Skeletal muscle satellite cell (primary cell): ENCODE data around the gene SUCNR1.
"Not testable (repeated sequence)": the region's sequence is repeated elsewhere in the genome, so short reads cannot be mapped to it uniquely, and the experiment has no call there.

Source experiments
- H3K27me3 ChIP-seq: 2 replicates; pipeline ENCODE4 v1.7.0; 2013; ENCODE audit warnings: low read length; ENCODE audit not compliant: control insufficient read depth, insufficient read depth
- H3K36me3 ChIP-seq: 2 replicates; pipeline ENCODE4 v1.7.0; 2013; ENCODE audit warnings: mild to moderate bottlenecking, control low read depth, low read length; ENCODE audit not compliant: insufficient read depth
- H3K4me1 ChIP-seq: 2 replicates; pipeline ENCODE4 v1.7.0; 2013; ENCODE audit warnings: low read length; ENCODE audit not compliant: control insufficient read depth, insufficient read depth
- H3K4me2 ChIP-seq: 2 replicates; pipeline ENCODE4 v1.7.0; 2013; ENCODE audit warnings: mild to moderate bottlenecking, low read length
- H3K4me3 ChIP-seq: 2 replicates; pipeline ENCODE4 v1.7.0; 2013; ENCODE audit warnings: low read length
- H3K9ac ChIP-seq: 2 replicates; pipeline ENCODE4 v1.7.0; 2013; ENCODE audit warnings: mild to moderate bottlenecking, low read depth, low read length, moderate library complexity
- H3K9me3 ChIP-seq: replicated peaks from 2 replicates; pipeline ENCODE4 v1.7.0; 2013; ENCODE audit warnings: mild to moderate bottlenecking, control low read depth, low read length

The SUCNR1 gene

GRCh38 chr3:151925876-151926275 is 52.4 kb downstream of the SUCNR1 start:
- H3K27me3 ChIP-seq: no peaks in the 10 kb centered on the region
- H3K4me3 ChIP-seq: no peak overlapping the region
- no peaks in the 10 kb centered on the region for H3K9me3 ChIP-seq
- H3K4me1 ChIP-seq: peaks cover 53% of the 10 kb centered on the region
- H3K36me3 ChIP-seq: no peaks in the 10 kb centered on the region
- H3K9ac ChIP-seq: peak overlapping the region; percentile 63
- H3K4me2 ChIP-seq: peak overlapping the region; percentile 76

DNA sequence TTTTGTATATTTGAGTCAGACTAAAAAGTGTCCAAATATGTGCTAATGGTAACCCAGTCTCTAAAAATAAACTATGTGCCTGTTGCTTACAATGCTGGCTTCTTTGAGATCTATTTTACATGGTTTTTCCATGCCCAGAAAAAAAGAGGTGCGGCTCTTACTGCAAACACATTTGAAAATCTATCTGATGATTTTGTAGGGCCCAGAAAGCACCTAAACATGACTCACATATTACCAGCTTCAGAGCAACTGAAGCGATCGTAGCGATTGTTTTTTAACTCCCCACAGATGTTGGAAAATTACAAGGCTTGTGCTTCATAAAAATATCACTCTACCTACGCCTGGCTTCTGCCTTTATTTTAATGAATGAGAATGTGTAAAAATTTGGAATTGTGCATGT is 53.5 kb downstream of the SUCNR1 start:
- no peaks in the 10 kb centered on the region for H3K9me3 ChIP-seq
- peaks cover 62% of the 10 kb centered on the region for H3K4me1 ChIP-seq
- peak overlapping the region; percentile 63 for H3K9ac ChIP-seq
- no peaks in the 10 kb centered on the region for H3K36me3 ChIP-seq
- peak overlapping the region; percentile 29 for H3K4me3 ChIP-seq
- no peaks in the 10 kb centered on the region for H3K27me3 ChIP-seq
- H3K4me2 ChIP-seq: peak overlapping the region; percentile 76

DNA sequence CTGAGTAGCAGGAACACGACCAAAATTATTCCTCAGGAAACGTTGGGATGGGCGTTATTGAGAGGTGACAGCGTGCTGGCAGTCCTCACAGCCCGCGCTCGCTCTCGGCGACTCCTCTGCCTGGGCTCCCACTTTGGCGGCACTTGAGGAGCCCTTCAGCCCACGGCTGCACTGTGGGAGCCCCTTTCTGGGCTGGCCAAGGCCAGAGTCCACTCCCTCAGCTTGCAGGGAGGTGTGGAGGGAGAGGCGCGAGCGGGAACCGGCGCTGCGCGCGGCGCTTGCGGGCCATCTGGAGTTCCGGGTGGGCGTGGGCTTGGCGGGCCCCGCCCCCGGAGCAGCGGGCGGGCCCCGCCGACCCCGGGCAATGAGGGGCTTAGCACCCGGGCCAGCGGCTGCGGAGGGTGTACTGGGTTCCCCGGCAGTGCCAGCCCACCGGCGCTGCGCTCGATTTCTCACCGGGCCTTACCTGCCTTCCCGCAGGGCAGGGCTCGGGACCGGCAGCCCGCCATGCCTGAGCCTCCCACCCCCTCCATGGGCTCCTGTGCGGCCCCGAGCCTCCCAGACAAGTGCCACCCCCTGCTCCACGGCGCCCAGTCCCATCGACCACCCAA is 54.6 kb downstream of the SUCNR1 start:
- H3K9me3 ChIP-seq, H3K36me3 ChIP-seq, H3K4me2 ChIP-seq, H3K27me3 ChIP-seq, H3K4me3 ChIP-seq, H3K9ac ChIP-seq: not testable (repeated sequence)
- peaks cover 66% of the 10 kb centered on the region for H3K4me1 ChIP-seq

DNA sequence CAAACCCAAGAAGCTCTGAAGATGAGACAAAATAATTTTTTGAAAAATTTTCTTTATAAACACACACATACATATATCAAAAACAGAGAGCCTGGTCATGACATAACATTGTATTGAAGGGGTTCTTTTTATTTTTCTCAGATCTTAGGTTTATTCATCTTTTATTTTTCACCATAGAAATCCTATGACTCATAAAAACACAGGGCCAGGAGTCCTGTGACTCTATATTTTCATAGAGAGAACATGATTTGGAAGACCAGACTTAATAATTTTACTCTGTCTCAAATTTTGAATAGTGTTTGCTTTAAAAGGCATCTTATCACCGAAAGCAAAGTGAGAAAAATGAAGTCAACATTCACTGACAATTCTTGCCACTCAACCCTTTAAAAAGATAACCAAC is 57.7 kb downstream of the SUCNR1 start:
- no peak overlapping the region for H3K4me3 ChIP-seq
- H3K27me3 ChIP-seq: no peaks in the 10 kb centered on the region
- peak overlapping the region; percentile 44 for H3K9ac ChIP-seq
- H3K4me1 ChIP-seq: peaks cover 45% of the 10 kb centered on the region
- no peaks in the 10 kb centered on the region for H3K36me3 ChIP-seq
- H3K4me2 ChIP-seq: peak overlapping the region; percentile 45
- no peaks in the 10 kb centered on the region for H3K9me3 ChIP-seq

DNA sequence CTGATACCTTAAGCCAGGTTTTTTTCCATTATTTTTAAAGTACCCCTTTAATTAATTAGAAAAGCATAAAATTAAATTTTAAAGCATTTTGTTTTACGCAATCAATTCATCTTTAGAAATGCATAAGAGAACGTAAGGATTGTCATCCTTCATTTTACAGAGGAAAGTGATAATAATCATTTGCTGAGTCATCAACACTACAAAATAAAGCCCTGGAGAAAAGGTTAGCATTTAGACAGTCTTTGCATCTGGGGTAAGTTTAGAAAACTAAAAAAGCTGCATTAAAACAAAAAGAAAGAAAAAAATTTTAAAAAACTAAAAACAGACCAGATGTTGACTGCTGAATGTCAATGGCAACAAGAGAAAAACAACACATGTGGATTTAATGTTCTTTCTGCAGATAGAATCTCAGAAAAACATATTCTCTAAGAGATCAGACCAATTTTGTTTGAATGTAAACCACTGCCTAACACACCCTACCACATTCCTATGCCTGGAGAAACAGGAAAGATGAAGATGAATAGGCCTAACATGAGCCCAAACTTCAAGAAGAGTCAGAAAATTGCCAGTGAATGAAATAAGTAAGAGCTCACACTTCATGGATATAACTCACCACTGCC is 59.9 kb downstream of the SUCNR1 start:
- H3K9me3 ChIP-seq: no peaks in the 10 kb centered on the region
- no peaks in the 10 kb centered on the region for H3K27me3 ChIP-seq
- no peak overlapping the region for H3K4me2 ChIP-seq
- no peak overlapping the region for H3K4me3 ChIP-seq
- no peaks in the 10 kb centered on the region for H3K36me3 ChIP-seq
- H3K9ac ChIP-seq: no peak overlapping the region
- peaks cover 28% of the 10 kb centered on the region for H3K4me1 ChIP-seq
